ENCODE measurements around the gene ERAP2.
"Not testable (repeated sequence)": the region's sequence is repeated elsewhere in the genome, so short reads cannot be mapped to it uniquely, and the experiment has no call there.

Gene ERAP2

DNA sequence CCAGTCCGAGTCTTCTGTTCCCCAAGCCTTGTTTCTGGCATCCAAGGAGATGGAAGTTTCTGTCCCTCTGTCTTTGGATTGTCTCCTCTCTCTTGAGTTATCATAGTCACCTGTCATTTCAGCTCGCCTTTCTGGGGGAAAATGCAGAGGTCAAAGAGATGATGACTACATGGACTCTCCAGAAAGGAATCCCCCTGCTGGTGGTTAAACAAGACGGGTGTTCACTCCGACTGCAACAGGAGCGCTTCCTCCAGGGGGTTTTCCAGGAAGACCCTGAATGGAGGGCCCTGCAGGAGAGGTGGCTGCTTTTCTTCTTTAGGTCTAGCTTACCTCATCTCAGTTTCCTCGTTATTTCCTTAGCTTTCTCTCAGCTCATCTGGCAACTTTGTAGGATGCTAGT, 25.1 kb downstream of the ERAP2 start:
- no peak for DNase-seq (ENCODE audit: low spot score)

DNA sequence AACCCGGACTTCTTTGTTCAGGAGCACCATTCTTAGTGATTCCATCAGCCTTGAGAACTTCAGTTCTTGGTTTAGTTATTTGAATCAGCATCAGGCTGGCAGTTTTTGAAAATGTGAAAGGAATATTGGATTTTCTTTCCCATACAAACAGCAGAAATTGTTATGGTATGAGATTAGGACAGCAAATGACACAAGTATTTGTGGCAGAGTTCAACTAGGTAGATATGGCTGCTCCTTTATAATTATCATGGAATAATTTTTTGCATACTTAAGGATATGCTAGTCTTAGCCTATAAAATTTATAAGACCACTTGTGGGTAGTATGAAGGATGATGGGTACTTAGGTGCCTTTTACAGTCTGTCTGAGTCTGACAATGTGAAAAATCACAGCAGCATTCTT, 25.5 kb downstream of the ERAP2 start:
- DNase-seq (ENCODE audit: low spot score): no peak

DNA sequence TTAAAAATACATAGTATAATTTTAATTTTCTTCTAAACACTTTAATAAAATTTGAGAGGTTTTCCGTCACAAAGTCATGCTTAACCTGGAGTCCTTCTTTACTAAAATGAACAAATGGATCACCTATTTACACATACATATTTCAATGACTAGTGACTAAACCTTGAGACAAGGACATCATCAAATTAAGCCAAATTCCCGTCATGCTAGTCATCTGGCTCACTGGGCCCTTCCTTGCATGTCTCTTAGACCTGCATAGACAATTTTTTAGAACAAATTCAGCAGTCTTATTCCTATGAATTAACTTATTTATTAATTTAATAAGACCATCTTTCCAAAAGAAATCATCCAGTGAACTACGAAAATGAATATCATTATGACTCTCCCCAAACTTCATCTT, 26.6 kb downstream of the ERAP2 start:
- DNase-seq (ENCODE audit: low spot score): no peak

DNA sequence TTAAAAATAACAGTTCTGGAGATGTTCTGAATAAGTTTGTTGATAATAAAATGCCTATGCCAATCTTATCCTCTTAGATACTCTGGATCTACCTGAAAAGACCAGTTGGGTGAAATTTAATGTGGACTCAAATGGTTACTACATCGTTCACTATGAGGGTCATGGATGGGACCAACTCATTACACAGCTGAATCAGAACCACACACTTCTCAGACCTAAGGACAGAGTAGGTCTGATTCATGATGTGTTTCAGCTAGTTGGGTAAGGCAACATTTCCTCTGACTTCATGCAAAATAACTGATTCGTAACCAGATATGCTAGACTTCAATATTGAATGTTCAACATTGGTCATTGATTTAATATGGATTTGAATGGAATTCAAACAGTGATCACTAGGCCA, 27.0 kb downstream of the ERAP2 start:
- no peak for DNase-seq (ENCODE audit: low spot score)

DNA sequence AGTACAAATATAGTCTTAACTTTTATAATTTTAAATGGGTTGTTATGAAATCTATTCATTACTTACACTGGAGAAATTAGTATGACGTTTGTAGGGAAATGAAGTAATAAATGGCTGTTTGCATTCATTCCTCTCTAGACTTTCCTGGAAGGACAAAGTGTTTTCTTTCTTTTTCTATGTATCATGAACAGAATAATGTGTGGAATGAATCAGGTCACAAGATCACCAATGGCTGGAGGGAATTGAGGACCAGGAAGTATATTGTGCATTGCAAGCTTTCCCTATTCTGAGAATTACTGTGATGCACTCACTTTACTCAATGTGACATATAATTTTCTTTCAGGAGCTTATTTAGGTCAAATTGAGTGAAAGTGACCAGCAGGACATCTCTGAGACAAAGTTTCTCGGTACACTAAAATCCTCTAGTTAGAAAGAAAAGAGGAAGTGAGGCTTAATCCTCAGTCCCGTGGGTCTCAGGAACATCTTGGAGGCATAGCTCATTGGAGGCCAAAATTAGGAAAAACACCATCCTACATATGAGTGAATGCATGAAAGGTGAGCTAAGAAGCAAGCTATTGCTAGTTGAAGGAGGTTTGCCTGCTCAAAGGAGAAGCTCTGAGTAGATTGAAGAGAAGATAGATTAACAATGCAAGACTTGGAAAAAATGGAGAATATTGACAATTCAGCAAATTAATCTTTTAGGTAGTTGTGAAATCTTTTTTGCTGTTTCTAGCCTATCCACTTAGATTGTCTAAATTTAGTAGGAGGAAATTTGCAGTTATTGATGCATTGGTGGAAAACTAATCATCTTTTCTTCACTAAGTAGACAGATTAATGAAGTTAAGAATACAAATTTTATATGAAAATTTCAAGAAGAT, 28.0 kb downstream of the ERAP2 start:
- no peak for DNase-seq (ENCODE audit: low spot score)

DNA sequence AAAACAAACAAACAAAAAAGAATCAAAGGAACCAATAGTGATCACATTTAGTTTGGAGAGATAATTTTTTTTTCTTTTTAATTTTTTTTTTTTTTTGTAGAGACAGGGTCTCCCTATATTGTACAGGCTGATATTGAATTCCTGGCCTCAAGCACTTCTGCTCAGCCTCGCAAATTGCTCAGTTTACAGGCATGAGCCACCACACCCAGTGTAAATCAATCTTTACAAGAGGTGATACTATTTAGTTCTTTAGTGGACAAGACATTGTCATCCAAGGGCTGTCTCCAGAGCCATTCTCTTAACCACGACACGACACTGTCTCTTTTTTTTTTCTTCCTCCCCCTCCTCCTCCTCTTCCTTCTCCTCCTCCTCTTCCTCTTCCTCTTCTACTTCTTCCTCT, 29.6 kb downstream of the ERAP2 start:
- no peak for DNase-seq (ENCODE audit: low spot score)

DNA sequence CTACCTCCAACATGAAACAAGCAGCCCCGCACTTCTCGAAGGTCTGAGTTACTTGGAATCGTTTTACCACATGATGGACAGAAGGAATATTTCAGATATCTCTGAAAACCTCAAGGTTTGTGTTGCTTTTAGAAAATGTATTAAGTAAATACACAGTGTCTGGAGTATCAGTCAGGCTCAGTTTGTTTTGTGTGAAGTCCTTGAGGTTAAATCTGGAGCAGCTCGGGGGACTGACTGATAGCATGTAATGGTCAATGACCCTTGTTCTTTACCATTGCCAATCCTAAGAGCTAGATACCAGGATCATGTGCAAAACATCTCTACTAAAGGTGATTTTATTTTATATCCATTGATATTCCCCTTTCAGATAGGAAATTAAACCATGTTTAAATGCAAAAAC, 32.7 kb downstream of the ERAP2 start:
- DNase-seq (ENCODE audit: low spot score): no peak

DNA sequence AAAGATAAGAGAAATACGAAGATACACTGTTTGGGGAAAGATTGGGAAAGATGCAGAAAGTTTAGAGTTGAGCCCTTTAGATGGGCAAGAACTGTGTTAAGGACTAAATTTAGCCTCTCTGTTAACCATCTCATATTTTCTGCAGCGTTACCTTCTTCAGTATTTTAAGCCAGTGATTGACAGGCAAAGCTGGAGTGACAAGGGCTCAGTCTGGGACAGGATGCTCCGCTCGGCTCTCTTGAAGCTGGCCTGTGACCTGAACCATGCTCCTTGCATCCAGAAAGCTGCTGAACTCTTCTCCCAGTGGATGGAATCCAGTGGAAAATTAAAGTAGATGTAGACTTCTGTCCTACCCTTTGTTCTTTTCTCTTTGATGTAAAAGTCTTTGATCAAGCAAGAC, 33.1 kb downstream of the ERAP2 start:
- DNase-seq (ENCODE audit: low spot score): no peak

DNA sequence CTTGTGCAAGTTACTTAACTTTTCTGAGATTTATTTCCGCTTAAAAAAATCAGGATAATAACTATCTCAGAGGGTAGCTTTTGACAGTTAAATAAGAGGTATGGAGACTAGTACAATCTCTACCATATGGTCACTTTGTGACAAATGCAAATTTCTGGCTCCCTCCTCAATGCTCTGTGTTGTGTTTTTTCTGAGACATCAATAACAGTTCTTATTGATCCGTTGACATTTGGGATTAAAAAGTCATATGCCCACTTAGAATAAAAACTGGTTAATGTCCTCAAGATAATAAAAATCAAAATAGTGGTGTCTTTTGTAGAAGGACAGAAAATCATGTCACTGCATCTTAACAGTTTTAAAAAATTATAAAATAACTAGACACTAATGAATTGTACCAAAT, 34.8 kb downstream of the ERAP2 start:
- no peak for DNase-seq (ENCODE audit: low spot score)

DNA sequence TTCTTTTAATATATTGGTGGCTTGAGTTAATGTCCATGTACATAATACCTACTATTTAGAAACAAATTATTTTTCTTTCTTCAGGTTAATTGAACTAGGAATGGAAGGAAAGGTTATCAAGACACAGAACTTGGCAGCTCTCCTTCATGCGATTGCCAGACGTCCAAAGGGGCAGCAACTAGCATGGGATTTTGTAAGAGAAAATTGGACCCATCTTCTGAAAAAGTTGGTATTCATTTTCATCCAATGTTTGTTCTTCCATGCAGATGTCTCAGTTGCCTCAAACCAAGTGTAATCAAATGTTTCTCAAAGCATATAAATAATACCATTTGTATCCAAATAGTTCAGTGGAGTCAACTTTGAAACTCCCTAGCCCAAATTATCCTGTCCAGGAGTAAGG, 36.9 kb downstream of the ERAP2 start:
- DNase-seq (ENCODE audit: low spot score): no peak

DNA sequence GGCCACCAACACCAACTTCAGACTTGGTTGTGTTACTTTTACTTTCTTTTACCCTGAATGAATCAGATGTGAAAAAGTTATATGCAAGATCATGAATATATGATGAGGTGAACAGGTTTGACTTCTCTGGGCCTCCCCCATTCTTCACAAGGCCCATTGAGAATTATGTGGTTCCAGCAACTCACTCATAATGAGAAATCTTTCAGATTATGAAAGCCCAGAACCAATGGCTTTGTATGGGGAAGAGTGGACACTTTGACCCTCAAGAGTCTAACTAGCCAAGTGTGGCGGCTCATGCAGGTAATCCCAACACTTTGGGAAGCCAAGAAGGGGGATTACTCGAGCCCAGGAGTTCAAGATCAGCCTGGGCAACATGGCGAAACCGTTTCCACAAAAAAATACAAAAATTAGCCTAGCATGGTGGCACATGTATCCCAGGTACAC, 43.5 kb downstream of the ERAP2 start:
- DNase-seq (ENCODE audit: low spot score): no peak

DNA sequence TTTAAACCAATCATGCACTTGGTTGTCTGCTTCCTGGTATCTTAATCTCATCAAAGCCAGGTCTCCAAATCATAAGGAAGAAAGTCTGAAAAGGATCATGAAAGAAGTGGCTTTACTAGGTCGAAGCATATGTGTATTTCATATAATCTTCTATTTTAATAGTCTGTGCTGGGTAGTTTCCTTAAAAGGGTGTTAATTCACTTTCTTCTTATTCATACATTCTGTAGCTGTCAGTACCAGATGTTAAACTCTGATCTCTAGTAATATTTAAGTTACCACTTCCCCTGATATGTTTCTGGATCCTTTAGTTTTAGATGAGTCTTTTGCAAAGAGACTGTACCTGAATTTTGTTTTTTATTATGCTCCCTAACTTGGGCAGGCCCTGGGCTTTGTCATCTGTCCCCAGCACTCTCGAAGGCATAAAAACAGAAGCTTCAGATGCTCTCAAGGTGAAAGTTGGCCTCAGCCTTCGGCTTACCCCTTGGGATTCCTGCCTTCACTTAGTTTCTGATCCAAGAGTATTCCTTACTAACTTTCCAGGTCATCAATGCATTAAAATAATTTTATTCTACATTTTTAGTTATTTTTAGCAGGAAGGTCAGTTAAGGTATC, 44.5 kb downstream of the ERAP2 start:
- DNase-seq (ENCODE audit: low spot score): no peak

DNA sequence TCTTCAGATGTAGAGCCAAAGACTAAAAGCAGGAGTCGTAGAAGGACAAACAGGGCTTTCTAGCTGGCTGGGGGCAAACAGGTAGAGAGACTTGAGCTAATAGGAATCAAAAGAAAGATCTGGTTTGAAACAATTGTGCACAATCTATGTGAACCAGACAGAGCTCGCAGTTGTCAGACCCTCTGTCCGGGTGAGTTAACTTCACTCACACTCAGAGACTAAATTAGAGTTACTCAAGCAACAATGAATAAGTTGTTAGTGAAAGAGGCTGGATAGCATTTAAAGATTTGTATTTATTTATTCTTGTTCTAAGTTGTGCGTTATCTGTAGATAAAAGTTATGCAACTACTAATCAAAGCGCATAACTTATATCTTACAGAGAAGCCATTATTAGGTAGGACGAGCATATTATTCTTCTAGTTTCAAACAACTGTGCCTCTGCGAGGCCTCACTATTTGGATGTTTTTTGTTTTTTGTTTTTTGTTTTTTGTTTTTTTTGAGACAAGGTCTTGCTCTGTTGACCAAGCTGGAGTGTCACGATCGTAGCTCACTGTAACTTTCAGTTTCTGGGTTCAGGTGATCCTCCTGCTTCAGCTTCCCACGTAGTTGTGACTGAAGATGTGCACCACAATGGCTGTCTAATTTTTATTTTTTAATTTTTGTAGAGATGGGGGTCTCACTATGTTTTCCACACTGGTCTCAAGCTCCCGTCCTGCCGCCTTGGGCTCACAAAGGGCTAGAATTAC, 46.4 kb downstream of the ERAP2 start:
- DNase-seq (ENCODE audit: low spot score): no peak

DNA sequence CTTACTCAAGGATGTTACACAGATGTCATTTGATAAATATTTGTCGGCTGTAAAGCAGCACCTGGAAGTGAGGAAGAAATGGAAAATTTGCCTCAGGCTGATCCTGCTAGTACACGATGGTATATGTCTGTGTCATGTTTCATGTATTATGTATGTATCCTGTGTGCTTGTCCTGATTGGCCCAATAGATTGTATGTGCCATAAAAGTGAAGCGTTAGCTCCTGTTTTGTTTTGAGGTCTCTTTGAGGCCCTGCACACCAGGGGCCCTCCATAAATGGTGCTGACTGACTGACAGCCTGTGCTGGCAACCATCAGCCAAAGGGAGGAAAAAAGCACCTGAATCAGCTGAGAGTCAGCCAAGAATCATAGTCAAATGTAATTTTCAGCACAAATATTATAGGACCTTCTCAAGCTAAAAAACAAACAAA, 47.7 kb downstream of the ERAP2 start:
- DNase-seq (ENCODE audit: low spot score): peak; percentile 25

DNA sequence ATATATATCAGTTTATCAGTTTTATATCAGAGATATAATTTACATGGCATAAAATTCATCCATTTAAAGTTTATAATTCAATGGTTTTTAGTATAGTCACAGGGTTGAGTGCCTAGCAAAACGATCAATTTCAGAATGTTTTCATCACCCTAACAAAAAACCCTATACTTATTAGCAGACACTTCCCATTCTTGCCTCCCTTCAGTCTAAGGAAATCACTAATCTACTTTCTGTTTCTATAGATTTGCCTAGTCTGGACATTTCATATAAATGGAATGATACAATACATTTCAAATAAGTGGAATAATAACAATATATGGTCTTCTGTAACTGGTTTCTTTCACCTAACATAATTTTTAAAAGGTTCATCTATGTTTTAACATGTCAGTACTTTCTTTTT, 50.0 kb downstream of the ERAP2 start:
- DNase-seq (ENCODE audit: low spot score): no peak

DNA sequence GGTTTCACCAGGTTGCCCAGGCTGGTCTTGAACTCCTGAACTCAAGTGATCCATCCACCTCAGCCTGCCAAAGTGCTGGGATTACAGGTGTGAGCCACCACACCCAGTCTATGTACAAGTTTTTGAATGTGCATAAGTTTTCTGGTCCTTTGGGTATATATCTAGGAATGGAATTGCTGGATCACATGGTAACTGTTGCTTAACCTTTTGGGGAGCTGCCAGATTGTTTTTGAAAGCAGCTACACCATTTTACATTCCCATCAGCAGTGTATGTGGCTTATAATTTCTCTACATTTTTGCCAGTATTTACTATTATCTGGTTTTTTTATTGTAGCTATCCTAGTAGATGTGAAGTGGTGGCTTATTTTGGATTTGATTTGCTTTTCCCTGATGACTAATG, 50.7 kb downstream of the ERAP2 start:
- no peak for DNase-seq (ENCODE audit: low spot score)

DNA sequence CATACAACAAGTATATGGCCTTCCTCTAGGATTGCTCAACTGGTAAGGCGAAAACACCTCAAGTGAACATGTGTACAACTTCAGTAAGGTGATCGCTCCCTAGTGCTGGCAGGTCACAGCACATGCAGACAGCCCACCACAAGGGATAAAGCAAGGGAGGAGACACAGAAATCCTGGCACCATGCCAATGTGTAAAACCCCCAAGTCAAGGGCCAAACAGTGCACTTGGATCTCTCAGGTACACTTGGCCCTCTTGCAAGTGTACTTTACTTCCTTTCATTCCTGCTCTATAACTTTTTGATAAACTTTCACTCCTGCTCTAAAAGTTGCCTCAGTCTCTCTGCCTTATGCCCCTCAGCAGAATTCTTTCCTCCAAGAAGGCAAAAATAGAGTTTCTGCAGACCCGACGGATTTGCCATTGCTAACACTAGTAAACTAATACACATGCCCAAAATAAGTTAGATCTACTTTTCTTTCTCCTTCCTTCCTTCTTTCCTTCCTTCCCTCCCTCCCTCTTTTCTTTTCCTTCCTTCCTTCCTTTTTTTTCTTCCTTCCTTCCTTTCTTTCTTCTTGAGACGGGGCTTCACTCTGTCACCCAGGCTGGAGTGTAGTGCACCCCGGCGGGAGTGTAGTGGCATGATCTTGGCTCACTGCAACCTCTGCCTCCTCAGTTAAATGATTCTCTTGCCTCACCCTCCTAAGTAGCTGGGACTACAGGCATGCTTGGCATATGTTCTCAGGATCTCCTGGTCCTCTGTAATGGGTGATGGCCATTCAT, 52.8 kb downstream of the ERAP2 start:
- DNase-seq (ENCODE audit: low spot score): no peak

DNA sequence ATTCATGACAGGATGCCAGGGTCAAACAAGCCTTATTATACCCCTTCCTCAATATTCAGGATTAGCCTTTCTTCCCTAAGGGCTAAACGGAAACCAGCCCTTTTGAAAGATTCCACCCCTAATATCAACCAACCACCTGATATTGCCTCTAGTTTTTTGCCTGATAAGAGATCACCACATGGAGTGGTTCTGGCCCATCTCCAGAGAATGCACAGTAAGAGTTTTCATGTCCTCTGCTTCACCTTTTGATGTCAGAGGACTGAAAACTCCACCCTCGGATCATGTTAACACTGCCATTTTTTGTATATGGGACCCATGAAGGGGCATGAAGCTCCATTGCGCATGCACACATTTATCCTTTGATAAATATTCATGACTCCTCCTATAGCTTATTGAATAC, 53.8 kb downstream of the ERAP2 start:
- DNase-seq (ENCODE audit: low spot score): no peak

DNA sequence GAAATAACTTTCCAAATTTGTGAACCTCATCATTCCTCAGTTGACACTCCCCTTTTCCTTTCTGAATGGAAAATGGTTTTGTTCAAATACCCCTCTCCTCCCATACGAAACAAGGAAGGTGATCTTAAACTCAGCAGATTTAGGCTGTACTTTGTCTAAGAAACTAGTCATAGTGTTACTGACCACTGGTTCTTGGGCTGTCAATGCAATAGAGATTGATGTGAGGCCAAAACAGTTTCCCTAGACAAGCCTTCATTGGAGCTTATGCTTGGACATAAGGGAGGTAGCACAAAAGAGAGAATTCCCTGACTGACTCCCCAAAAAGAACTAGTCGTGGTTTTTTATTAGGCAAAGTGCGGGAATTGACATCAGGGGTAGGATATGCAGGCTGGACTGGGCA, 54.3 kb downstream of the ERAP2 start:
- DNase-seq (ENCODE audit: low spot score): no peak

DNA sequence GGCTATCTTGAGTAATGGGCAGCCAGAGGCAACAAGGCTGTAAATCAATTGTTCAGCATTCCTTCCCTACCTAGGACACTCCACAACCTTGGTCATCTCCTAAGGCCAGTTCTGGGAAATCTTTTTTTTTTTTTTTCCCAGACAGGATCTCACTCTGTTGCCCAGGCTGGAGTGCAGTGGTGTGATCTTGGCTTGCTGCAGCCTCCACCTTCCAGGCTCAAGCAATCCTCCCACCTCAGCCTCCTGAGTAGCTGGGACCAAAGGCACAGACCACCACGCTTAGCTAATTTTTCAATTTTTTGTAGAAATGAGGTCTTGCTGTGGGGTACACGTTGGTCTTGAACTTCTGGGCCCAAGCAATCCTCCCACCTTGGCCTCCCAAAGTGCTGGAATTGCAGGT, 54.7 kb downstream of the ERAP2 start:
- not testable (repeated sequence) for DNase-seq (ENCODE audit: low spot score)

DNA sequence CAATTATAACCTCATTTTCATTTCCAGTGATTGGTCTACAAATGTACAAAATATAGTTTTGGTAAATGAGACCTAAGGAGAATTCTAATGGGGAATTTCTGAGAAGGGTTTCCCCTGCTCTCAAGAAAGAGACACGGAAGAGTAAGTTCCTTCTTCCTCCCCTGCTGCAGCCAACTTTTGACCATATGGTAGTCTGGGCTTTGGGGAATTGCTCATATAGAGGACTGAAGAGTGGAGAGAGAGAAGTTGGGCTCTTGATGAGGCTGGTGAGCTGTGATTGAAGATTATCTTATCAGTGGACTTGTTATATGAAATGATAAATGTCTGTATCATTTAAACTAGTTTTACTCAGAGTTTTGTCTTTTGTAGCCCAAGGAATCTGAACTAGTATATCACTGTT, 55.3 kb downstream of the ERAP2 start:
- DNase-seq (ENCODE audit: low spot score): no peak

DNA sequence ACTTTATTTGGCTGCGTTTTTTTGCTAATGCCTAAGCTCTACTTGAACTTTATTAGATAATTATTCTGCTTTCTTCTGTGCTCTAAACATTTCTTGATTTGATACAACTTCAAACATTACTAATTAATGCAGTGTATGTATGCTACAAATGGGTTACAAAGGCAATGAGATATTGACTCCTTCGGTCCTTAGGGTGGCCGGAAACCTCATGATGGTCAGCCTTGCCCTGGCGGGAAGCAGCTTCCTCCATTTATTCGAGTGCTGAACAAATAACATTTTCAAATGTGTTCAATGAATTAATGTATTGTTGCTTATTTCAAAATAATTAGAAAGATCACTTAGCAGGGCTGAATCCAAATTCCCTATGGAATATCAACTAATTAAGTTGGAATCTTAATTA, 55.7 kb downstream of the ERAP2 start:
- no peak for DNase-seq (ENCODE audit: low spot score)

All from iPS-NIHi11 (cell line).